HG02973 (cell line): ENCODE results near the gene TMEM204.

Source experiments
- ATAC-seq: cut with Tn5 transposase; IDR thresholded peaks from one replicate; pipeline ENCODE4 v1.9.1; 2021; ENCODE audit warnings: moderate library complexity; ENCODE audit not compliant: unreplicated experiment

TMEM204 gene

GRCh38 chr16:1553946-1554825, 20.7 kb downstream of the TMEM204 start:
- no peak for ATAC-seq

DNA sequence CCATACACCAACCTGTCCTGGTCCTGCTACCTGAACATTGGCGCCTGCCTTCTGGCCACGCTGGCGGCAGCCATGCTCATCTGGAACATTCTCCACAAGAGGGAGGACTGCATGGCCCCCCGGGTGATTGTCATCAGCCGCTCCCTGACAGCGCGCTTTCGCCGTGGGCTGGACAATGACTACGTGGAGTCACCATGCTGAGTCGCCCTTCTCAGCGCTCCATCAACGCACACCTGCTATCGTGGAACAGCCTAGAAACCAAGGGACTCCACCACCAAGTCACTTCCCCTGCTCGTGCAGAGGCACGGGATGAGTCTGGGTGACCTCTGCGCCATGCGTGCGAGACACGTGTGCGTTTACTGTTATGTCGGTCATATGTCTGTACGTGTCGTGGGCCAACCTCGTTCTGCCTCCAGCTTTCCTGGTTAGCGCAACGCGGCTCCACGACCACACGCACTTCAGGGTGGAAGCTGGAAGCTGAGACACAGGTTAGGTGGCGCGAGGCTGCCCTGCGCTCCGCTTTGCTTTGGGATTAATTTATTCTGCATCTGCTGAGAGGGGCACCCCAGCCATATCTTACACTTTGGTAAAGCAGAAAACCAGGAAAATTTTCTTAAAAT, 21.5 kb downstream of the TMEM204 start:
- ATAC-seq, result no peak

- ATAC-seq, result no peak
Observed at GRCh38 chr16:1556254-1556653, 22.8 kb downstream of the TMEM204 start.

GRCh38 chr16:1557074-1557473, 23.6 kb downstream of the TMEM204 start:
- no peak for ATAC-seq

DNA sequence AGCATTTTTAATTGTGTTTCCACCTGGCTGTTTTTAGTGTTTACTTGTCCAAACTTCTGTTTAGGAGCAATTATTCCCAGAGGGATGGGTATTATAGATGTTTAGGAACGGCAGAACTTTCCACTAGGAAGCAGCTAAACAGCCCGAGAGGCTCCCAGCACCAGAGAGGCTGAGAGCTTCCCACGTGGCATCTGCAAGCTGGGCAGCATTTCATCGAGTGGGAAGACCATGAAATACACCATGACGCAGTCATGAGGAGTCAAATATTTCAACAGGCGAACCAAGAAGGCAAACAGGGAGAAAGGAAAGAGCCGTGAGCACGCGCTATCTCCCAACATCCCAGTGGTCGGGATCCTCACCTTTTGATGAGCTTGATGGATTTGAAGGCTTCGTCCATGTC, 24.1 kb downstream of the TMEM204 start:
- no peak for ATAC-seq

- ATAC-seq, result no peak
Observed at GRCh38 chr16:1559446-1559975, 26.0 kb downstream of the TMEM204 start.

DNA sequence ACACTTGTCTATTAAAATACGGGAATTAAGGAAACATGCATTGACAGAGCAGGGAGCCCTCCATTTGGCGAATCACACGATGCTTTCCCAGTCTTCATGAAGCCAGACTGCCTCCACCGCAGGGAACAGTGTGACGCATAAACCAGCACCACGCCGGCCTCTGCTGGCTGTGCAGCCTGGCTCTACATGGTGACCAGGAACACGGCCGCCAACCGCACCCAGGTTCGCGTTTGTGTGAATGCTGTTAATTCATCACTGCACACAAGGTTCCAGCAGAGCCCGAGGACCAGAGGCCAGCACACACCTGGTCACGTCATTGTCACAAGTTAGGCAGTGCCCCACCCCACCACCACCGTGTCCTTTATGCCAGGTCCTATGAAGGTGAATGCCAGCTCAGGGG, 26.7 kb downstream of the TMEM204 start:
- no peak for ATAC-seq

- ATAC-seq, result no peak
Observed at GRCh38 chr16:1560866-1561265, 27.4 kb downstream of the TMEM204 start.

GRCh38 chr16:1561266-1561665, 27.8 kb downstream of the TMEM204 start:
- no peak for ATAC-seq

DNA sequence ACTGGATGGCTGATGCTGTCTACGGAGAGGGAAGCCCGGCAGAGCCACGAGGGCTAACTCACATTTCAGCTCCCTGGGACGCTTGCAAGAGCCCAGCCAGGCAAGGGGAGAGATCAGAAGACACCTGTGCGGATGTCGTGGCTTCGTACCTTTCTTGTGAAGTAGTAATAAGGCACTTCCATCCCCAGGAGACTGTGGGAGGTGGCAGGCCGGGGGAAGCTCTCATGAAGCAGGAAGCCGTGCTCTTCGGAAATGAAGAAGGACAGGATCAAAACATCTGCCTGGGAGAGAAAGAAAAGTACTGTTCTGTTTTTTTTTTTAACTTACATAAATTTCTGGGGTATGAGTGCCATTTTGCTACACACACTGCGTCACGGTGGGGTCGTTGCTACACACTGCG, 28.4 kb downstream of the TMEM204 start:
- no peak for ATAC-seq

- ATAC-seq, result no peak
Observed at GRCh38 chr16:1563786-1564185, 30.3 kb downstream of the TMEM204 start.

- ATAC-seq, result no peak
Observed at GRCh38 chr16:1564325-1564724, 30.9 kb downstream of the TMEM204 start.

- no peak for ATAC-seq
Observed at GRCh38 chr16:1565083-1565805, 31.8 kb downstream of the TMEM204 start.

GRCh38 chr16:1567988-1568387, 34.5 kb downstream of the TMEM204 start:
- no peak for ATAC-seq

GRCh38 chr16:1571012-1571671, 37.7 kb downstream of the TMEM204 start:
- no peak for ATAC-seq

GRCh38 chr16:1572673-1573072, 39.2 kb downstream of the TMEM204 start:
- ATAC-seq, result no peak

DNA sequence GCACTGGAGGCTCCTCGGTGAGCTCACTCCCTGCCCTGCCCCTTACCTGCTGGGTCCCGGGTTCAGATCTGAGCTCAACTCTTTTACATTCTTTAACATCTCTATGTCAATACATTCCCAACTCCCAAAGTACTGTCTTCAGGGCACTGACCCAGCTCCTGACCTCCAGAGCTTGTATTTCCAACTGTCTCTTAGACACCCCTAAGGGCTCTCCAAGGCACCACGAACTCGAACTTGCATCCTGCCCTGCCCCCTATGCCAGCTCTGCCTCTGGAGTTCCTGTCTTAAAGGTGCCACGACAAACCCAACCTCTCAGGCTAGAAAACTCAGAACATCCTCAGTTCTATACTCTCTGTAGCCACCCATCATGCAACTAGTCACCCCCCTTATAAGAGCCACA, 39.8 kb downstream of the TMEM204 start:
- ATAC-seq, result no peak

DNA sequence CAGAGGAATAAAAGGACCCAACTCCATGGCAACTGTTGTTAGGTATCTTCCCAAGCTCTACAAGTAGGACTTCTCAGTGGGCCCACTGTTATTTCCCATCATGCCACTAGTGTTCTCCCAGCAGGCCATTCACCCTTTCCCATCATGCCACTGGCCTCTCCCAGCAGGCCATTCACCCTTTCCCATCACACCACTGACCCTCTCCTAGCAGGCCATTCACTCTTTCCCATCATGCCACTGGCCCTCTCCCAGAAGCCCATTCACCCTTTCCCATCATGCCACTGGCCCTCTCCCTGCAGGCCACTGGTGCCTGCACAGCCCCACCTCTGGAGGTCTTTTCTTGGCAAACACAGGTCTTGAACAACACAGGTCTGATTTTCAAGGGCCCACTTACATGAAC, 42.1 kb downstream of the TMEM204 start:
- no peak for ATAC-seq

DNA sequence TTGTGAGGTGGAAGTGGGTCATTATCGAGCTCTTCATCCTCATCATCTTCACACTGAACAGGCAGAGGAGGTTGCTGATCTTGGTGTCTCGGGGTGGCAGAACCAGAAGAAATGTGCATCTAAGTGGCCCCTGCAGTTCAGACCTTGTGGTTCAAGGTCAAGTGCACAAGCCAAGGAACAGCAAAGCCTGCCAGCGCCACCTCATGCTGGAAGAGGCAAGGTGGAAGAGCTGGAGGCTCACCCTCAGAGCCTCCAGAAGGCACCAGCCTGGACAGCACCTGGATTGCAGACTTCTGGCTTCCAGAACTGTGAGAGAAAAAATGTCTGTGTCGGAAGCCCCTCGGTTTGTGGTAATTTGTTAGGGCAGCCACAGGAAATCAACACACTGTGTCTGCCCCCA, 45.7 kb downstream of the TMEM204 start:
- ATAC-seq, result no peak

DNA sequence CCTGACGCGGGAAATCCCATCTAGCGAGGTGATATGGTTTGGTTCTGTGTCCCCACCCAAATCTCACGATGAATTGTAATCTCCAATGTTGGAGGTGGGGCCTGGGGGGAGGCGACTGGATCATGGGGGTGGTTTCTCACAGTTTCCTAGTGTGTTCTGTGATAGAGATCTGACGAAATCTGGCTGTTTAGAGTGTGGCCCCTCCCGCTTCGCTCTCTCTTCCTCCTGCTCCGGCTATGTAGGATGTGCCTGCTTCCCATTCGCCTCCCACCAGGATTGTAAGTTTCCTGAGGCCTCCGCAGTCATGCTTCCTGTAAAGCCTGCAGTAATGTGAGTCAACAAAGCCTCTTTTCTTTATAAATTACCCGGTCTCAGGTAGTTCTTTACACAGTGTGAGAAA, 46.8 kb downstream of the TMEM204 start:
- ATAC-seq, result no peak

GRCh38 chr16:1580956-1581355, 47.5 kb downstream of the TMEM204 start:
- ATAC-seq, result no peak
